ENCODE measurements around the gene GNG7.
"Not testable (repeated sequence)": the region's sequence is repeated elsewhere in the genome, so short reads cannot be mapped to it uniquely, and the experiment has no call there.

DNA sequence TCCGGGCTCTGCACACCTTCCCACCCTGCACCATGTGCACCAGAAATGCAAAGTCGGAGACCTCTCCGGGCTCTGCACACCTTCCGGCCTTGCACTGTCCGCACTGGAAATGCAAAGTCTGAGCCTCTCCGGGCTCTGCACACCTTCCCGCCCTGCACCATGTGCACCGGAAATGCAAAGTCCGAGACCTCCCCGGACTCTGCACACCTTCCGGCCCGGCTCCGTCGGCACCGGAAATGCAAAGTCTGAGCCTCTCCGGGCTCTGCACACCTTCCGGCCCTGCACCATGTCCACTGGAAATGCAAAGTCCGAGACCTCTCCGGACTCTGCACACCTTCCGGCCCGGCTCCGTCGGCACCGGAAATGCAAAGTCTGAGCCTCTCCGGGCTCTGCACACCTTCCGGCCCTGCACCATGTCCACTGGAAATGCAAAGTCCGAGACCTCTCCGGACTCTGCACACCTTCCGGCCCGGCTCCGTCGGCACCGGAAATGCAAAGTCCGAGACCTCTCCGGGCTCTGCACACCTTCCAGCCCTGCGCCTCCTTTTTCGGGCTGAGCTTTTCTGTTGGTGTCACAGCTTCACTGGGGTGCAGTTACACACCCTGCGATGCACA is 59.3 kb downstream of the GNG7 start:
- TF ChIP-seq, protein P1, sequence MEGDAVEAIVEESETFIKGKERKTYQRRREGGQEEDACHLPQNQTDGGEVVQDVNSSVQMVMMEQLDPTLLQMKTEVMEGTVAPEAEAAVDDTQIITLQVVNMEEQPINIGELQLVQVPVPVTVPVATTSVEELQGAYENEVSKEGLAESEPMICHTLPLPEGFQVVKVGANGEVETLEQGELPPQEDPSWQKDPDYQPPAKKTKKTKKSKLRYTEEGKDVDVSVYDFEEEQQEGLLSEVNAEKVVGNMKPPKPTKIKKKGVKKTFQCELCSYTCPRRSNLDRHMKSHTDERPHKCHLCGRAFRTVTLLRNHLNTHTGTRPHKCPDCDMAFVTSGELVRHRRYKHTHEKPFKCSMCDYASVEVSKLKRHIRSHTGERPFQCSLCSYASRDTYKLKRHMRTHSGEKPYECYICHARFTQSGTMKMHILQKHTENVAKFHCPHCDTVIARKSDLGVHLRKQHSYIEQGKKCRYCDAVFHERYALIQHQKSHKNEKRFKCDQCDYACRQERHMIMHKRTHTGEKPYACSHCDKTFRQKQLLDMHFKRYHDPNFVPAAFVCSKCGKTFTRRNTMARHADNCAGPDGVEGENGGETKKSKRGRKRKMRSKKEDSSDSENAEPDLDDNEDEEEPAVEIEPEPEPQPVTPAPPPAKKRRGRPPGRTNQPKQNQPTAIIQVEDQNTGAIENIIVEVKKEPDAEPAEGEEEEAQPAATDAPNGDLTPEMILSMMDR (IDR thresholded peaks at IDR 0.05; ENCODE audit: borderline replicate concordance, extremely low read depth, low read length, poor library complexity, severe bottlenecking), result not testable (repeated sequence)
- not testable (repeated sequence) for TF ChIP-seq EZH2 (IDR thresholded peaks at IDR 0.05; ENCODE audit: borderline replicate concordance, low read depth, low read length, severe bottlenecking)
